GM23248 (cell line): ENCODE results near the gene RPS19.

Source experiments
- EZH2 ChIP-seq: fragments of 200-600 bp; sonication (generic); IDR thresholded peaks from 2 replicates; pipeline ENCODE4 v1.6.1; 2018; ENCODE audit warnings: antibody characterized with exemption, mild to moderate bottlenecking; ENCODE audit not compliant: insufficient read depth, poor library complexity, severe bottlenecking
- EZH2phosphoT487 ChIP-seq: fragments of 200-600 bp; sonication (generic); IDR thresholded peaks from 2 replicates; pipeline ENCODE4 v1.6.1; 2018; ENCODE audit warnings: antibody characterized with exemption, moderate library complexity, mild to moderate bottlenecking, low read depth; ENCODE audit not compliant: insufficient read depth

- TF ChIP-seq EZH2 (no peak), EZH2phosphoT487 (no peak)
Observed at GRCh38 chr19:41811036-41811435, 49.0 kb upstream of the RPS19 start.
